ENCODE results near the gene ANTXRL. TPM values are rescaled to one million over a fixed set of nuclear protein-coding genes. Genes with fewer than 3 reads are reported as not detected.
"Not testable (repeated sequence)": the region's sequence is repeated elsewhere in the genome, so short reads cannot be mapped to it uniquely, and the experiment has no call there.

The ANTXRL gene
- total RNA-seq, 1 experiment from 2014 or later, result not detected

DNA sequence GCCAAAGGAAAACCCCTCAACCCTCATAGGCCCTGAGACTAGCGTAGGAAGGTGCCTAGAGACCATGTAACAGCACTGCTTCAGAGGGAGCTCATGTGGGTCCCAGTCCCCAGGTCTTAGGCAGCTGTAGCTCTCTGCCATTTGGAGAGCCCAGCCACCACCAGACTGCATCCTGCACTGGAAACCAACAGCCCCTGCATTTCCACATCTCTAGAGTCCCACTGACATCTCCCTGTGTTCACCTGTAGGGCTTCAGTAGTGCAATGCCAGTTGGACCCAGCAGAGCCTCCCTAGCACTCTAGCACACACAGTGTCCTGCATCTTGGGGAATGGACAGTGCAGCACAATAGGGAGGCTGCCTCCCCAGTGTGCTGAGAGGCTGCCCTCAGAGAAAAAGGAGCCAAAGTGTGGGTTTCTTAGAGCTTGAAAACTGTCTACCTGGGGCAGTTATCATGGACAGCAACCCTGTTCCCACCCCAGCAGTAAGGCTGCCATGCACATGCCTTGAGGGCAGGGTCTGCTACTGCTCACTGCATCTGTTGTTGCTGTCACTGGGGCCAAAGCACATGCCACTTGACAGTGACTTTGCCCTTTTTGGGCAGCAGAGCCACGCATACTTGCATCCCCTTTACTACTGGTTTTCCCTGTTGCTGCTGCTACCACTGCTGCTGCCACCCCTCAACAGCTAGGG, 46.7 kb upstream of the ANTXRL start:
- Mint-ChIP-seq H3K36me3 (ENCODE audit: insufficient read depth, unreplicated experiment) (no peaks in the 10 kb centered on the region), H3K9me3 (ENCODE audit: unreplicated experiment) (peaks cover 10% of the 10 kb centered on the region), H3K4me3 (ENCODE audit: unreplicated experiment) (no peak overlapping the region), H3K4me1 (ENCODE audit: insufficient read depth, unreplicated experiment) (no peaks in the 10 kb centered on the region), H3K27ac (ENCODE audit: low read depth, unreplicated experiment) (no peak overlapping the region), H3K27me3 (ENCODE audit: insufficient read depth, unreplicated experiment) (peaks cover 18% of the 10 kb centered on the region)
- no TSS peak for BruUV-seq (replicated peaks)
- ChIA-PET CTCF (interaction anchor here (1.2 kb wide), 1 partner anchor 11 kb away, joined by 3 read pairs; no protein-coding TSS in a partner anchor), POLR2A (interaction anchor here (0.6 kb wide), 1 partner anchor 268 kb away, joined by 3 read pairs; the partner anchor contains the start of gene TIMM23)
- no peak for DNase-seq (ENCODE audit: unreplicated experiment)
- intact Hi-C loops (cut with micrococcal nuclease), result no loop called here
- TF ChIP-seq, protein P1, sequence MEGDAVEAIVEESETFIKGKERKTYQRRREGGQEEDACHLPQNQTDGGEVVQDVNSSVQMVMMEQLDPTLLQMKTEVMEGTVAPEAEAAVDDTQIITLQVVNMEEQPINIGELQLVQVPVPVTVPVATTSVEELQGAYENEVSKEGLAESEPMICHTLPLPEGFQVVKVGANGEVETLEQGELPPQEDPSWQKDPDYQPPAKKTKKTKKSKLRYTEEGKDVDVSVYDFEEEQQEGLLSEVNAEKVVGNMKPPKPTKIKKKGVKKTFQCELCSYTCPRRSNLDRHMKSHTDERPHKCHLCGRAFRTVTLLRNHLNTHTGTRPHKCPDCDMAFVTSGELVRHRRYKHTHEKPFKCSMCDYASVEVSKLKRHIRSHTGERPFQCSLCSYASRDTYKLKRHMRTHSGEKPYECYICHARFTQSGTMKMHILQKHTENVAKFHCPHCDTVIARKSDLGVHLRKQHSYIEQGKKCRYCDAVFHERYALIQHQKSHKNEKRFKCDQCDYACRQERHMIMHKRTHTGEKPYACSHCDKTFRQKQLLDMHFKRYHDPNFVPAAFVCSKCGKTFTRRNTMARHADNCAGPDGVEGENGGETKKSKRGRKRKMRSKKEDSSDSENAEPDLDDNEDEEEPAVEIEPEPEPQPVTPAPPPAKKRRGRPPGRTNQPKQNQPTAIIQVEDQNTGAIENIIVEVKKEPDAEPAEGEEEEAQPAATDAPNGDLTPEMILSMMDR (IDR thresholded peaks at IDR 0.05; ENCODE audit: unreplicated experiment), result no peak

GRCh38 chr10:46240684-46241565, 45.9 kb upstream of the ANTXRL start:
- H3K4me3 Mint-ChIP-seq (ENCODE audit: unreplicated experiment), result no peak overlapping the region
- H3K9me3 Mint-ChIP-seq (ENCODE audit: unreplicated experiment), result peaks cover 10% of the 10 kb centered on the region
- H3K27ac Mint-ChIP-seq (ENCODE audit: low read depth, unreplicated experiment), result no peak overlapping the region
- ChIA-PET POLR2A (interaction anchor here (0.6 kb wide), 1 partner anchor 269 kb away, joined by 3 read pairs; the partner anchor contains the start of gene TIMM23), CTCF (interaction anchor here (1.2 to 3.0 kb wide), 3 partner anchors 12 to 324 kb away, joined by 3 to 21 read pairs (median 4); no protein-coding TSS in a partner anchor)
- TF ChIP-seq, protein P1 (IDR thresholded peaks at IDR 0.05; ENCODE audit: unreplicated experiment), result no peak
- BruUV-seq (replicated peaks), result no TSS peak
- no peak for DNase-seq (ENCODE audit: unreplicated experiment)
- H3K4me1 Mint-ChIP-seq (ENCODE audit: insufficient read depth, unreplicated experiment), result no peaks in the 10 kb centered on the region
- intact Hi-C loops (cut with micrococcal nuclease), result no loop called here
- H3K27me3 Mint-ChIP-seq (ENCODE audit: insufficient read depth, unreplicated experiment), result peaks cover 16% of the 10 kb centered on the region
- H3K36me3 Mint-ChIP-seq (ENCODE audit: insufficient read depth, unreplicated experiment), result no peaks in the 10 kb centered on the region

GRCh38 chr10:46245381-46245900, 41.4 kb upstream of the ANTXRL start:
- Mint-ChIP-seq H3K4me3 (ENCODE audit: unreplicated experiment) (no peak overlapping the region), H3K9me3 (ENCODE audit: unreplicated experiment) (peaks cover 10% of the 10 kb centered on the region), H3K4me1 (ENCODE audit: insufficient read depth, unreplicated experiment) (no peaks in the 10 kb centered on the region), H3K27me3 (ENCODE audit: insufficient read depth, unreplicated experiment) (peaks cover 11% of the 10 kb centered on the region), H3K27ac (ENCODE audit: low read depth, unreplicated experiment) (no peak overlapping the region), H3K36me3 (ENCODE audit: insufficient read depth, unreplicated experiment) (no peaks in the 10 kb centered on the region)
- no TSS peak for BruUV-seq (replicated peaks)
- TF ChIP-seq, protein P1 (IDR thresholded peaks at IDR 0.05; ENCODE audit: unreplicated experiment), result no peak
- DNase-seq (ENCODE audit: unreplicated experiment), result no peak
- CTCF ChIA-PET, result interaction anchor here (0.5 kb wide), 1 partner anchor 114 kb away, joined by 3 read pairs; no protein-coding TSS in a partner anchor
- POLR2A ChIA-PET, result no interaction called here
- intact Hi-C loops (cut with micrococcal nuclease), result no loop called here

- POLR2A ChIA-PET; H3K4me1 Mint-ChIP-seq (ENCODE audit: insufficient read depth, unreplicated experiment); H3K36me3 Mint-ChIP-seq (ENCODE audit: insufficient read depth, unreplicated experiment); H3K4me3 Mint-ChIP-seq (ENCODE audit: unreplicated experiment); H3K27ac Mint-ChIP-seq (ENCODE audit: low read depth, unreplicated experiment); DNase-seq (ENCODE audit: unreplicated experiment); intact Hi-C loops (cut with micrococcal nuclease); BruUV-seq (replicated peaks): not testable (repeated sequence)
- CTCF ChIA-PET, result interaction anchor here (1.0 kb wide), 1 partner anchor 17 kb away, joined by 4 read pairs; no protein-coding TSS in a partner anchor
- peaks cover 11% of the 10 kb centered on the region for H3K27me3 Mint-ChIP-seq (ENCODE audit: insufficient read depth, unreplicated experiment)
- peaks cover 10% of the 10 kb centered on the region for H3K9me3 Mint-ChIP-seq (ENCODE audit: unreplicated experiment)
These were observed 40.2 kb upstream of the ANTXRL start for GRCh38 chr10:46246400-46247180.

Data from MCF 10A (cell line).